SU-DHL-6 (cell line): ENCODE measurements around the gene ARHGEF4.

Experiments
- H2AFZ ChIP-seq: fragments of 200-600 bp; sonication (generic); 2 replicates; pipeline ENCODE4 v1.6.1; 2014; ENCODE audit warnings: low read depth, mild to moderate bottlenecking, moderate library complexity, mixed read lengths, antibody characterized with exemption, low read length; ENCODE audit not compliant: severe bottlenecking
- H3F3A ChIP-seq: fragments of 200-600 bp; shearing (Covaris generic); 2 replicates; pipeline ENCODE4 v1.6.0; 2016; ENCODE audit warnings: antibody characterized with exemption, mild to moderate bottlenecking; ENCODE audit not compliant: insufficient read depth
- H3K27ac ChIP-seq: fragments of 200-600 bp; sonication (generic); 2 replicates; pipeline ENCODE4 v1.5.1; 2016; ENCODE audit warnings: low read depth, mild to moderate bottlenecking, low read length, moderate library complexity, mixed read lengths
- H3K27me3 ChIP-seq: fragments of 200-600 bp; sonication (generic), shearing (Covaris generic); 2 replicates; pipeline ENCODE4 v1.6.0; 2014; ENCODE audit warnings: mild to moderate bottlenecking, low read length
- H3K36me3 ChIP-seq: fragments of 200-600 bp; sonication (generic); 2 replicates; pipeline ENCODE4 v1.6.1; 2014; ENCODE audit warnings: mild to moderate bottlenecking, low read length, mixed read lengths
- H3K4me2 ChIP-seq: fragments of 300-600, 200-600 bp; shearing (Covaris generic), sonication (generic); 2 replicates; pipeline ENCODE4 v1.6.0; 2014; ENCODE audit warnings: low read length, low read depth, mild to moderate bottlenecking; ENCODE audit not compliant: poor library complexity, severe bottlenecking
- H3K4me3 ChIP-seq: fragments of 200-600 bp; sonication (generic); 2 replicates; pipeline ENCODE4 v1.5.1; 2014; ENCODE audit warnings: antibody characterized with exemption, low read length, mild to moderate bottlenecking, mixed read lengths; ENCODE audit not compliant: insufficient read depth, poor library complexity, severe bottlenecking
- H3K79me2 ChIP-seq: fragments of 200-600 bp; sonication (generic); 2 replicates; pipeline ENCODE4 v1.6.1; 2014; ENCODE audit warnings: mild to moderate bottlenecking, low read length, moderate library complexity; ENCODE audit not compliant: insufficient read depth
- H3K9ac ChIP-seq: fragments of 200-600 bp; sonication (generic); 2 replicates; pipeline ENCODE4 v1.7.0; 2014; ENCODE audit warnings: mild to moderate bottlenecking, low read length
- H3K9me2 ChIP-seq: fragments of 200-600 bp; sonication (generic); replicated peaks from 2 replicates; pipeline ENCODE4 v1.6.1; 2014; ENCODE audit warnings: low read length; ENCODE audit not compliant: insufficient read depth
- H3K9me3 ChIP-seq: fragments of 200-600 bp; sonication (generic); 2 replicates; pipeline ENCODE4 v1.6.1; 2014; ENCODE audit warnings: low read length, mixed read lengths; ENCODE audit not compliant: insufficient read depth
- H4K20me1 ChIP-seq: fragments of 200-600 bp; sonication (generic); 2 replicates; pipeline ENCODE4 v1.6.1; 2014; ENCODE audit warnings: low read depth, mild to moderate bottlenecking, antibody characterized with exemption, low read length, moderate library complexity, mixed read lengths
- CTCF ChIP-seq: fragments of 200-600 bp; sonication (generic); IDR thresholded peaks from one replicate; pipeline ENCODE4 v1.5.1; 2017; ENCODE audit warnings: antibody characterized with exemption, mild to moderate bottlenecking, low read length, moderate library complexity; ENCODE audit not compliant: insufficient read depth, poor library complexity, severe bottlenecking
- EZH2phosphoT487 ChIP-seq: fragments of 200-600 bp; sonication (generic), shearing (Covaris generic); conservative IDR thresholded peaks from 2 replicates; pipeline ENCODE4 v1.6.1; 2018; ENCODE audit warnings: mild to moderate bottlenecking, antibody characterized with exemption, low read length, moderate library complexity, mixed read lengths

Gene ARHGEF4

GRCh38 chr2:131043199-131044074 is 206.7 kb downstream of the ARHGEF4 start:
- no peak for TF ChIP-seq EZH2phosphoT487
- no peak for TF ChIP-seq CTCF
- Histone ChIP-seq H3K4me2 (no peak overlapping the region), H3K36me3 (no peaks in the 10 kb centered on the region), H3F3A (no peaks in the 10 kb centered on the region), H3K4me3 (no peak overlapping the region), H3K79me2 (no peaks in the 10 kb centered on the region), H3K9ac (no peak overlapping the region), H3K27me3 (no peaks in the 10 kb centered on the region), H3K27ac (no peak overlapping the region), H3K9me2 (no peaks in the 10 kb centered on the region), H3K9me3 (no peaks in the 10 kb centered on the region), H2AFZ (no peak overlapping the region), H4K20me1 (no peaks in the 10 kb centered on the region)

GRCh38 chr2:131044075-131044756 is 207.5 kb downstream of the ARHGEF4 start:
- no peak overlapping the region for H3K4me2 ChIP-seq
- no peak overlapping the region for H3K27ac ChIP-seq
- H3K9me2 ChIP-seq: no peaks in the 10 kb centered on the region
- H3K9me3 ChIP-seq: no peaks in the 10 kb centered on the region
- no peaks in the 10 kb centered on the region for H4K20me1 ChIP-seq
- no peak overlapping the region for H3K4me3 ChIP-seq
- no peaks in the 10 kb centered on the region for H3K27me3 ChIP-seq
- no peaks in the 10 kb centered on the region for H3F3A ChIP-seq
- no peaks in the 10 kb centered on the region for H3K79me2 ChIP-seq
- H3K36me3 ChIP-seq: no peaks in the 10 kb centered on the region
- H2AFZ ChIP-seq: no peak overlapping the region
- TF ChIP-seq EZH2phosphoT487: no peak
- no peak for TF ChIP-seq CTCF
- H3K9ac ChIP-seq: no peak overlapping the region

- Histone ChIP-seq H4K20me1 (0 out of 2 replicates have a peak, but pooled peaks cover 3% of the 10 kb centered on the region), H3K9me3 (no peaks in the 10 kb centered on the region), H3K27ac (no peak overlapping the region), H3K9ac (no peak overlapping the region), H3F3A (no peaks in the 10 kb centered on the region), H3K79me2 (no peaks in the 10 kb centered on the region), H3K27me3 (no peaks in the 10 kb centered on the region), H3K4me3 (no peak overlapping the region), H3K4me2 (no peak overlapping the region), H2AFZ (no peak overlapping the region), H3K9me2 (no peaks in the 10 kb centered on the region), H3K36me3 (peaks cover under 1% of the 10 kb centered on the region; the same call in 1 of the 2 replicates)
- no peak for TF ChIP-seq CTCF
- no peak for TF ChIP-seq EZH2phosphoT487
Observed at GRCh38 chr2:131044757-131045150, 208.0 kb downstream of the ARHGEF4 start.
